Measurements from ENCODE around the gene UBAP1. TPM values are rescaled to one million over a fixed set of nuclear protein-coding genes. Genes with fewer than 3 reads are reported as not detected.
A peak's percentile ranks its signal among the peaks of the same experiment; 100 is the strongest.
"Not testable (repeated sequence)": the region's sequence is repeated elsewhere in the genome, so short reads cannot be mapped to it uniquely, and the experiment has no call there.

Gene UBAP1
- total RNA-seq, 1 experiment from 2014 or later = 40.4 TPM

GRCh38 chr9:34224349-34224748 lies 45.5 kb downstream of the UBAP1 start:
- no peak for DNase-seq (ENCODE audit: low read depth)

DNA sequence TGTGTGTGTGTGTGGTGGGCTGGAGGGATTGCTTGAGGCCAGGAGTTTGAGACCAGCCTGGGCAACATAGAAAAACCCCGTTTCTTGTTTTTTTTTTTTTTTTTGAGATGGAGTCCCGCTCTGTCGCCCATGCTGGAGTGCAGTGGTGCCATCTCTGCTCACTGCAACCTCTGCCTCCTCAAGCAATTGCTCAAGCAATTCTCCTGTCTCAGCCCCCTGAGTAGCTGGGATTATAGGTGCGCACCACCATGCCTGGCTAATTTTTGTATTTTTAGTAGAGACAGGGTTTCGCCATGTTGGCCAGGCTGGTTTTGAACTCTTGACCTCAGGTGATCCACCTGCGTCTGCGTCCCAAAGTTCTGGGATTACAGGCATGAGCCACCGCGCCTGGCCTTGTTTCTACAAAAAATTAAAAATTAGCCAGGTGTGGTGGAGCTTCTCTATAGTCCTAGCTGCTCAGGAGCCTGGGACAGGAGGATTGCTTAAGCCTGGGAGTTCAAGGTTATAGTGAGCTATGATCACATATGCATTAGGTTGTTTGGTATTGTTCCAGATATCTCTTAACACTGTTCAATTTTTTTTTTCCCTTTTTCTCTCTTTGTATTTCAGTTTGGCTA lies 47.4 kb downstream of the UBAP1 start:
- not testable (repeated sequence) for DNase-seq (ENCODE audit: low read depth)

GRCh38 chr9:34227445-34227844 lies 48.6 kb downstream of the UBAP1 start:
- no peak for DNase-seq (ENCODE audit: low read depth)

GRCh38 chr9:34230556-34230955 lies 51.7 kb downstream of the UBAP1 start:
- no peak for DNase-seq (ENCODE audit: low read depth)

GRCh38 chr9:34232201-34232600 lies 53.4 kb downstream of the UBAP1 start:
- no peak for DNase-seq (ENCODE audit: low read depth)

GRCh38 chr9:34233672-34234071 lies 54.8 kb downstream of the UBAP1 start:
- DNase-seq (ENCODE audit: low read depth) = no peak

GRCh38 chr9:34237836-34238235 lies 59.0 kb downstream of the UBAP1 start:
- DNase-seq (ENCODE audit: low read depth) = no peak

GRCh38 chr9:34240006-34240405 lies 61.2 kb downstream of the UBAP1 start:
- no peak for DNase-seq (ENCODE audit: low read depth)

DNA sequence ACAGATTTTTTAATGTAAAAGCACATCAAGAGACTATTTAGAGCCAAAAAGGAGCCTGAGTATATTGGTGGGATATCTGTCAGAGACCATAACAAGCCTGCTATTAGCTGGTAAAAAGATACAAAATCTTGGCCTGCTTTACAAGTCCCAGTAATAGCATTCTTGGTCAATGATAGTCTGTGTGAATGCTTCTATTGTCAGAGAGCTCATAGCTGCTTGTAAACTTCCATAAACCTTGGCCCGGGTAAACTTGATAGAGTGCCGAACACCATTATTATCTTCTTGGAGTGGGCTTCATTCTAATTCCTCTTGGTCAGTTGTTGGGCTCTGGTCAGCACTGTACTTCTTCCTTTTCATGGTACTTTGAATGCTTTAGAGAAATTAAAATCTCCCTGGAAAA lies 64.0 kb downstream of the UBAP1 start:
- no peak for DNase-seq (ENCODE audit: low read depth)

- not testable (repeated sequence) for DNase-seq (ENCODE audit: low read depth)
Measured at GRCh38 chr9:34245212-34245611, 66.4 kb downstream of the UBAP1 start.

GRCh38 chr9:34246453-34246852 lies 67.6 kb downstream of the UBAP1 start:
- peak; percentile 24 for DNase-seq (ENCODE audit: low read depth)

- DNase-seq (ENCODE audit: low read depth) = not testable (repeated sequence)
Measured at GRCh38 chr9:34247782-34248181, 68.9 kb downstream of the UBAP1 start.

DNA sequence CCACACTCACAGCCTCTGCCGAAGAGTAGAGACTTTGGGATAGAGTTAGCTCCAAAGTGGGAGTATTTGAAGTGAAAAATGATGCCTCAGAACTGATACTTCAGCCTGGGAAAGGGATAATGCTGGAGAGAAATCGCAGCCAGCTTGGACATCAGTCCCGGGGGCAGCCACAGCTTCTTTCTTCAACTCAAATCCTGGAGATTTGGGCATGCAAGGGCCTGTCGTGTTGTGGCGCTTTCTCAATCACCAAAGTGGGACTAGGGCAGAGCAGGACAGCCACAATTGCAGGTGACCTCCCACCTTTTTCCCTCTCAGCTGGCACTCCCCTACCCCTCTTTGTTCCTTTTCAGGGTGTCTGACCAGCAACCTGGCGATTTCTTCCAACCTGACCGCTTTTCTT lies 70.4 kb downstream of the UBAP1 start:
- no peak for DNase-seq (ENCODE audit: low read depth)

GRCh38 chr9:34250721-34251120 lies 71.9 kb downstream of the UBAP1 start:
- DNase-seq (ENCODE audit: low read depth) = no peak

DNA sequence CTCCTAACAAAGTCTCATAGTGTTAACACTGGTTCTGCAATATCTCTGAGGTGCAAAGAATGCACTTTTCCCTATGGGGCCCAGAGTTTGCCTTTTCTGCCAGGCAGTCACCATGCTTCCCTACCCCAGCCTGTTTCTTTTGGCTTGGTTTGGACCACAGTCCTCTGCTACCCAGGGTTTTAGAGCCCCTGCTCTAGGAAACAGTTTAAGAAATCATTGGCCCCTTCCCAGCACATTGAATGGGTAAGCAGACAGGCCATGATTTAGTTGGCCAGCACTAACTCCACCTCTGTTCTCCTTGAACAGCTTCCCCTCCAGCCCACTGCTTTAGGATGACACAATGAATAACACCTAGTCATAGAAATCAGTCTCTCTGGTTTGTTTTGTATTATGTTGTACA lies 73.2 kb downstream of the UBAP1 start:
- no peak for DNase-seq (ENCODE audit: low read depth)

GRCh38 chr9:34252670-34253459 lies 74.0 kb downstream of the UBAP1 start:
- peak; percentile 84 for DNase-seq (ENCODE audit: low read depth)

GRCh38 chr9:34253460-34253837 lies 74.6 kb downstream of the UBAP1 start:
- DNase-seq (ENCODE audit: low read depth) = peak; percentile 60

- peak; percentile 86 for DNase-seq (ENCODE audit: low read depth)
Measured at GRCh38 chr9:34254141-34254913, 75.5 kb downstream of the UBAP1 start.

- DNase-seq (ENCODE audit: low read depth) = peak; percentile 34
Measured at GRCh38 chr9:34254966-34255825, 76.4 kb downstream of the UBAP1 start.

- no peak for DNase-seq (ENCODE audit: low read depth)
Measured at GRCh38 chr9:34256104-34256503, 77.3 kb downstream of the UBAP1 start.

GRCh38 chr9:34256987-34257585 lies 78.2 kb downstream of the UBAP1 start:
- DNase-seq (ENCODE audit: low read depth) = no peak

All from M059J (cell line).